ENCODE data around the gene MAPK8IP3.
A peak's percentile ranks its signal among the peaks of the same experiment; 100 is the strongest.

The MAPK8IP3 gene

DNA sequence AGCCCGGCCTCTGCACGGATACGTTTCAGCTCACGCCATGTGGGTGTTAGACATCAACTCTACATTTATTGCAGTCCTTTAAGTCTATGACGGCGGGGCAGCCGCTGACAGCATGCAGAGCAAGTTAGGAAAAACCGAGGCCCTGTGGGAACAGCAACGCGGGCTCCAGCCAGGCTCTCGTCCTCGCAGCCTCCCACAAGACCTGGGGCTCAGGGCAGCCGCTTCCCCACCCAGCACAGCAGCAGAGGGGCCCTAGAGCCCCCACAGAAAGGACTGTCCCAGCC lies 70.6 kb downstream of the MAPK8IP3 start:
- peaks cover 82% of the 10 kb centered on the region for H3K36me3 ChIP-seq (ENCODE audit: insufficient read depth, insufficient read length, low read length)
- no peaks in the 10 kb centered on the region for H3K9me3 ChIP-seq (ENCODE audit: insufficient read depth, low read length)
- peaks cover 30% of the 10 kb centered on the region for H3K4me1 ChIP-seq (ENCODE audit: insufficient read depth, insufficient read length)
- no peak for TF ChIP-seq YY1 (IDR thresholded peaks at IDR 0.05; ENCODE audit: insufficient read depth, insufficient read length)
- TF ChIP-seq ZNF274 (IDR thresholded peaks at IDR 0.05; ENCODE audit: low read depth, low read length), result no peak
- no peak for TF ChIP-seq SUZ12 (IDR thresholded peaks at IDR 0.05; ENCODE audit: extremely low read depth, insufficient read depth, insufficient read length)
- H3K27me3 ChIP-seq (ENCODE audit: insufficient read depth, insufficient read length), result no peaks in the 10 kb centered on the region
- no peak overlapping the region for H3K9ac ChIP-seq (ENCODE audit: insufficient read length, low read depth)
- no peak overlapping the region for H3K4me3 ChIP-seq (ENCODE audit: insufficient read length, low read depth)
- no peak for DNase-seq (ENCODE audit: low read depth, low spot score)

- Histone ChIP-seq H3K9me3 (ENCODE audit: insufficient read depth, low read length) (no peaks in the 10 kb centered on the region), H3K27me3 (ENCODE audit: insufficient read depth, insufficient read length) (no peaks in the 10 kb centered on the region), H3K4me1 (ENCODE audit: insufficient read depth, insufficient read length) (peaks cover 30% of the 10 kb centered on the region), H3K4me3 (ENCODE audit: insufficient read length, low read depth) (no peak overlapping the region), H3K36me3 (ENCODE audit: insufficient read depth, insufficient read length, low read length) (peaks cover 79% of the 10 kb centered on the region), H3K9ac (ENCODE audit: insufficient read length, low read depth) (no peak overlapping the region)
- DNase-seq (ENCODE audit: low read depth, low spot score), result no peak
- TF ChIP-seq ZNF274 (IDR thresholded peaks at IDR 0.05; ENCODE audit: low read depth, low read length), result no peak
- no peak for TF ChIP-seq YY1 (IDR thresholded peaks at IDR 0.05; ENCODE audit: insufficient read depth, insufficient read length)
- no peak for TF ChIP-seq SUZ12 (IDR thresholded peaks at IDR 0.05; ENCODE audit: extremely low read depth, insufficient read depth, insufficient read length)
Observed at GRCh38 chr16:1776991-1777374, 71.0 kb downstream of the MAPK8IP3 start.

GRCh38 chr16:1777375-1778199 lies 71.6 kb downstream of the MAPK8IP3 start:
- no peak for DNase-seq (ENCODE audit: low read depth, low spot score)
- Histone ChIP-seq H3K27me3 (ENCODE audit: insufficient read depth, insufficient read length) (no peaks in the 10 kb centered on the region), H3K36me3 (ENCODE audit: insufficient read depth, insufficient read length, low read length) (peaks cover 73% of the 10 kb centered on the region), H3K4me1 (ENCODE audit: insufficient read depth, insufficient read length) (peaks cover 30% of the 10 kb centered on the region), H3K4me3 (ENCODE audit: insufficient read length, low read depth) (no peak overlapping the region), H3K9me3 (ENCODE audit: insufficient read depth, low read length) (no peaks in the 10 kb centered on the region), H3K9ac (ENCODE audit: insufficient read length, low read depth) (peak overlapping the region; percentile 42)
- TF ChIP-seq ZNF274 (IDR thresholded peaks at IDR 0.05; ENCODE audit: low read depth, low read length) (no peak), SUZ12 (IDR thresholded peaks at IDR 0.05; ENCODE audit: extremely low read depth, insufficient read depth, insufficient read length) (no peak), YY1 (IDR thresholded peaks at IDR 0.05; ENCODE audit: insufficient read depth, insufficient read length) (no peak)

DNA sequence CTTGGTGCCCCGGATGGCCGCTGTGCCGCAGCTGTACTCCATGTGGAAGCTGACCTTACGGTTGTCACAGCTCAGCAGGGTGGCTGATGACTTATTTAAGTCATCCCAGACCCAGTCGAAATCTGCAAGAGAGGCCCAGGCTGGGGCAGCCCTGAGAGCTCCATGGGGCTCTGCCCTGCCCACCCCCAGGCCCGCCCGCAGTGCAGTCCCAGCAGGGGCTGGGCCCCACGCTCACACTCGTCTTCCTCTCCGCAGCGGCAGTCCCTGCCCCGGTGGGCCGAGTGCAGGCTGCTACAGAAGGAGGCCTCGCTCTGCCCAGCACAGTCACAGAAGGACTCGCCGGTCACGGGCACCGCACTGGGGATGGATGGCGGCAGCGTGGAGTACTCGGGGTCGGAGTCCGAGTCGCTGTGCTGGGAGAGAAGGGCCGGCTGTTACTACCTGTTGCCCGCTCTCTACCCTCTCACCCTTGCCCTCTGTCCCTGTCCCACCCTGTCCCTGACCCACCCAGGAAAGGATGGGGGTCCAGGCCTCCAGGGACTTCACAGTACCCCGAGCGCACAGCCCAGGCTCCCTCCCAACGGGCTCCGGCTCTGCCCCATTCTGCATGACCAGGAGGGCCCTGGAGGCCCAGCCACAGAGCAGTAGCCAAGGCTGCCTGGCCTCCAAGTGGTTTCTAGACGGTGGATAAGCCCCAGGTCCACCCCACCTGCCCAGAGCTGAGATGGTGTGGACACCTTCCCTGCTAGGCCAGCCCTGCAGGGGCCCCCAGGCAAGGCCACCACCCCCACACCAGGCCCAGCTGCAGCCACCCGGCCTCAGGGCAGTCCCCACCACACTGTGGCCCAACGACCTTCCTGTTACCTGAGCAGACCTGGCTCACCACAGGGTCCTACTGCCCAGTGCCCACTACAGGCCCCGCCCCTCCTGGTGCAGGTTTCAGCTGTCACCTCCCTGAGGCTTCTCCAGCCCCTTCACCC lies 72.5 kb downstream of the MAPK8IP3 start:
- TF ChIP-seq SUZ12 (IDR thresholded peaks at IDR 0.05; ENCODE audit: extremely low read depth, insufficient read depth, insufficient read length) (no peak), YY1 (IDR thresholded peaks at IDR 0.05; ENCODE audit: insufficient read depth, insufficient read length) (no peak), ZNF274 (IDR thresholded peaks at IDR 0.05; ENCODE audit: low read depth, low read length) (no peak)
- peaks cover 72% of the 10 kb centered on the region for H3K36me3 ChIP-seq (ENCODE audit: insufficient read depth, insufficient read length, low read length)
- peaks cover 30% of the 10 kb centered on the region for H3K4me1 ChIP-seq (ENCODE audit: insufficient read depth, insufficient read length)
- no peak for DNase-seq (ENCODE audit: low read depth, low spot score)
- H3K9me3 ChIP-seq (ENCODE audit: insufficient read depth, low read length), result no peaks in the 10 kb centered on the region
- no peaks in the 10 kb centered on the region for H3K27me3 ChIP-seq (ENCODE audit: insufficient read depth, insufficient read length)
- H3K4me3 ChIP-seq (ENCODE audit: insufficient read length, low read depth), result no peak overlapping the region
- peak overlapping the region; percentile 42 for H3K9ac ChIP-seq (ENCODE audit: insufficient read length, low read depth)

DNA sequence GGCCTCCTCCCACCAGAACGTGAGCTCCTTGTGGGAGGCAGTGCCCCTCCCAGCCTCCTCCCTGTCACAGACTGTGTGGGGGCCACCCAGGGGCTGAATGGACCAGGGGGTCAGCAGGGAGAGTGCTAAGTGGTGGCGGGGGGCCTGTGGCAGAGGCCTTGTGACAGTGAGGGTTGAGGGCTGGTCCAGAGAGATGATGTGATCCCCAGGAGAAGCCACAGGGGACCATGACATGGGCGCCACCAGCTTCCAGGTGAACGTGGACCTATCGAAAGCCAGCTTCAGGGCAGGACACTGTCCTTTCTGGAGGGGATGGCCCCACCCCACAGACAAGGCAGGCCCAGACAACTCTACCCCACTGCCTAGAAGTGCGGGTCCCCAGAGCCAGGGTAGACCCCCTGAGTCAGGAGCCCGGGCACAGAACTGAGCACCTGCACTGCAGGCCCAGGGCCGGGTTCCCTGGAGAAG lies 73.3 kb downstream of the MAPK8IP3 start:
- no peak for DNase-seq (ENCODE audit: low read depth, low spot score)
- Histone ChIP-seq H3K4me3 (ENCODE audit: insufficient read length, low read depth) (no peak overlapping the region), H3K36me3 (ENCODE audit: insufficient read depth, insufficient read length, low read length) (peaks cover 72% of the 10 kb centered on the region), H3K4me1 (ENCODE audit: insufficient read depth, insufficient read length) (peaks cover 24% of the 10 kb centered on the region), H3K9ac (ENCODE audit: insufficient read length, low read depth) (peak overlapping the region; percentile 16), H3K9me3 (ENCODE audit: insufficient read depth, low read length) (no peaks in the 10 kb centered on the region), H3K27me3 (ENCODE audit: insufficient read depth, insufficient read length) (no peaks in the 10 kb centered on the region)
- no peak for TF ChIP-seq ZNF274 (IDR thresholded peaks at IDR 0.05; ENCODE audit: low read depth, low read length)
- no peak for TF ChIP-seq SUZ12 (IDR thresholded peaks at IDR 0.05; ENCODE audit: extremely low read depth, insufficient read depth, insufficient read length)
- TF ChIP-seq YY1 (IDR thresholded peaks at IDR 0.05; ENCODE audit: insufficient read depth, insufficient read length), result no peak

- Histone ChIP-seq H3K9ac (ENCODE audit: insufficient read length, low read depth) (peak overlapping the region; percentile 28), H3K36me3 (ENCODE audit: insufficient read depth, insufficient read length, low read length) (peaks cover 70% of the 10 kb centered on the region), H3K27me3 (ENCODE audit: insufficient read depth, insufficient read length) (no peaks in the 10 kb centered on the region), H3K9me3 (ENCODE audit: insufficient read depth, low read length) (no peaks in the 10 kb centered on the region), H3K4me3 (ENCODE audit: insufficient read length, low read depth) (no peak overlapping the region), H3K4me1 (ENCODE audit: insufficient read depth, insufficient read length) (peaks cover 20% of the 10 kb centered on the region)
- no peak for DNase-seq (ENCODE audit: low read depth, low spot score)
- TF ChIP-seq YY1 (IDR thresholded peaks at IDR 0.05; ENCODE audit: insufficient read depth, insufficient read length) (no peak), ZNF274 (IDR thresholded peaks at IDR 0.05; ENCODE audit: low read depth, low read length) (no peak), SUZ12 (IDR thresholded peaks at IDR 0.05; ENCODE audit: extremely low read depth, insufficient read depth, insufficient read length) (no peak)
Observed at GRCh38 chr16:1779741-1780676, 74.0 kb downstream of the MAPK8IP3 start.
